ENCODE data around the gene MTERF4. TPM values are rescaled to one million over a fixed set of nuclear protein-coding genes. Genes with fewer than 3 reads are reported as not detected.

Gene MTERF4
- total RNA-seq, 1 donor from 2014 or later = 9.7 TPM

DNA sequence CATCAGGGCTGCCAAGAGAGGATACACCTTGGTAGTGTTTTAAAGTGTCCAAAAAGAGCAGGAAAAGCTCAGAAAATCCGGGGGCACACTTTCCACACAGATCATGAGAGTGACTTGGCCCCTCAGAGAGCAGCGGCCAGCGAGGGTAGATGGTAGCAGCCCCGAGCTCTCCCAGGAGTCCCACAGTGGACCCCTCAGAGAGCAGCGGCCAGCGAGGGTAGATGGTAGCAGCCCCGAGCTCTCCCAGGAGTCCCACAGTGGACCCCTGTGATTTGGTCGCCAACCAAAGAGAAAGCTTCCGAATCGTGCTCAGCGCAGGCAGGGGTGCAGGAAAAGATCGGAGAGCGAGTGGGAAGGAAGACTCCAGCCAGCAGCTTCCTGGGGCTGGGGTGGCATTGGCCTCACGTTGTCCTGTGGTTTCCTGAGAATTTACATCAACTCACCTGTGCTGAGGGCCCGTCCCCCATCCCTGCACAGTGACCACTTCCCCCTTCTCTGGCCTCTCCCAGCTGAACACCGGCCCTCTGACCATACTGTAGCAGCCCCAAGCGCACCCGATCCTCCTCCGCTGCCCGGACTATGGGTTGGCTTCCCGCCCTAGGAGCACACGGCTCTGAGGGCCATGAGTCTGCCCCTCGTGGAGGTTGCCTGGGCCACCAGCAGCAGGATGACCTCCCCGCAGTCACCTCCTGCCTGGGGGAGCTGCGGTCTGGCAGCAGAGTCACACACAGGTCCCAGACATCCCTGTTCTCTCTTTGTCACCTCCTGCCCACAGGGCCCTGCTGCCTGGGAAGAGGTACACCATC is 33.7 kb downstream of the MTERF4 start:
- no peak for TF ChIP-seq CTCF (conservative IDR thresholded peaks at IDR 0.05; ENCODE audit: low read depth, low read length)
- DNase-seq (ENCODE audit: low read depth) = no peak

GRCh38 chr2:241067501-241068135 is 34.5 kb downstream of the MTERF4 start:
- H3K4me3 ChIP-seq (ENCODE audit: low read depth, low read length) = no peak overlapping the region
- no peak for DNase-seq (ENCODE audit: low read depth)
- no peak for TF ChIP-seq CTCF (conservative IDR thresholded peaks at IDR 0.05; ENCODE audit: low read depth, low read length)

More for the DNA sequence above, 33.7 kb downstream of the MTERF4 start:
- H3K4me3 ChIP-seq (ENCODE audit: low read depth, low read length) = no peak overlapping the region

DNA sequence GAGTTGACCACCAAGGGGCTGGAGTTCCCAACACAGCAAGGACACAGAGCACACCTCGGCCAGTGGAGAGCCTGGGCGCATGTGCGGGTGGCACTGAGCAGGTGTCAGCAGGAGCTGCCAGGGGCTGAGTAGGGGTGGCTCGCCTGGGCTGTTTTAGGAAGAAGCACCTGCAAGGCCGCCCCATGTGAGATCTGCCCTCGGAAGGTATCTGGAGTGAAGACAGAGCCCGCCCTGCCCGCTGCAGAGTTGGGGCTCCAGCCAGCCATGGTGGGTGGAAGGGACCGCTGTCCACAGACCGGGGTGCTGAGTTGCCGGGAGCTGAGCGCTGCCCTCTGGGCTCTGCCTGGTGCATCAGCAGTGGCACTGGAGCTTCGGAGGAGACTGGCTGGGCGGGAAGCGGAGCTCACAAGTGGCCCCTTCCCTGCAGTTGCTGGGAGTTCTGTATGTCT is 35.2 kb downstream of the MTERF4 start:
- TF ChIP-seq CTCF (conservative IDR thresholded peaks at IDR 0.05; ENCODE audit: low read depth, low read length) = no peak
- H3K4me3 ChIP-seq (ENCODE audit: low read depth, low read length) = no peak overlapping the region
- no peak for DNase-seq (ENCODE audit: low read depth)

DNA sequence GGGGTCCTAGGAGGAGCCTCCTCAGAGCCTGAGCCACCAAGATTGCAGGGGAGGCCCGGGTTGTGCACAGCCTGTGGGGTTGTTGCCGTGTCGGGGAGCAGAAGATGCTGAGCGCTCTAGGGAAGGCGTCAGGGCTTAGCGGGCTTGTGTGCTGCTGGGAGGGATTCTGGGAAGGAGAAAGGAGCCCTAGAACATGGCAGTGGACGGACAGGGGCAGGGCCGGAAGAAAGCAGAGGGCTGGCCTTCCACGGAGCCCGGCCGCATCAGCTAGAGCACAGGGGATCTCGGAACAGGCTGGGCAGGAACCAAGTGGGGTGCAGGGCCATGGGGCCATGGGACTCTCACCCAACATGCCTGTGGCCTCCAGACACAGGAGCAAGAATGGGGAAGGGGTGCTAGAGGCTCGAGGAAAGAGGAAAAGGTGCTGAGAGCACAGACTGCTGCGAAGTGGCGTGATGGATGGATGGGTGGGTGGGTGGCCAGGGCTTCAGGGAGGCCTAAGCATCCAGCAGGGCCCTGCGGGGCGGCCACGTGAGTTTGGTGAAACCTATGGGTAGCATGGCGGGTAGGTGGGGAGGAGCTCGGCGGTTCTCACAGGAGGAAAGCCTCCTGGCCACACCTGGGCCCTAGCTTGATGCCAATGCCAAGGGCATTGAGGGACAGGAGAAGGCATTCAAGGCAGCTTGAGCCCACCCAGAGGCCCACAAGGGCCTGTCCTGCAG is 35.8 kb downstream of the MTERF4 start:
- DNase-seq (ENCODE audit: low read depth) = no peak
- H3K4me3 ChIP-seq (ENCODE audit: low read depth, low read length) = no peak overlapping the region
- no peak for TF ChIP-seq CTCF (conservative IDR thresholded peaks at IDR 0.05; ENCODE audit: low read depth, low read length)

- H3K4me3 ChIP-seq (ENCODE audit: low read depth, low read length) = no peak overlapping the region
- no peak for TF ChIP-seq CTCF (conservative IDR thresholded peaks at IDR 0.05; ENCODE audit: low read depth, low read length)
- no peak for DNase-seq (ENCODE audit: low read depth)
These were observed 36.7 kb downstream of the MTERF4 start for GRCh38 chr2:241065355-241065803.

DNA sequence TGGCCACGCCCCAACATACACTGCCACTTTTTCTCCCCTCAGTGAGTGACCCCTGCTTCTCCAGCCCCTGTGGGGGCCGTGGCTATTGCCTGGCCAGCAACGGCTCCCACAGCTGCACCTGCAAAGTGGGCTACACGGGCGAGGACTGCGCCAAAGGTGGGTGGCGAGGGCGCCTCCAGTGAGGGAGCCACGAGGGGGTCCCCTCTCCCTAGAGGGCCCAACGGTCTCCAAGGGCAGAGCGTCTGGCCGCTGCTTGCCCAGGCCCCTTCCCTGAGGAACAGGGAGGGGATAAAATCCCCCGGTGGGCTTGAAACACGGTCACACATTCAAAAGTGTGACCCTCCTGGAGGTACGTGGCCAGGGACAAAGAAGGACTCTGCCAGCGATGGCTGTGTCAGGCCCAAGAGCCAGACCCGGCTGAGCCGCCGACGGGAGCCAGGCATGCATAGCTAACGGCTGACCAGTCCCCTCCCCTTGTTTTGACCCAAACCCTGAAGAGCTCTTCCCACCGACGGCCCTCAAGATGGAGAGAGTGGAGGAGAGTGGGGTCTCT is 37.2 kb downstream of the MTERF4 start:
- H3K4me3 ChIP-seq (ENCODE audit: low read depth, low read length) = no peak overlapping the region
- DNase-seq (ENCODE audit: low read depth) = no peak
- TF ChIP-seq CTCF (conservative IDR thresholded peaks at IDR 0.05; ENCODE audit: low read depth, low read length) = no peak

All from epithelial cell of proximal tubule (primary cell).